Esophagus squamous epithelium (tissue), 5 donors: ENCODE results near the gene ZFAND3. TPM values are rescaled to one million over a fixed set of nuclear protein-coding genes. Genes with fewer than 3 reads are reported as not detected.

ENCODE experiments used
- DNase-seq: peaks from one replicate; lab custom pipeline; 2025; lab: John Stamatoyannopoulos, UW
- H3K27ac ChIP-seq, 4 donors: fragments of 200-600 bp; sonication (generic); one replicate each; pipeline ENCODE4 v1.5.1; 2016 to 2019; ENCODE audit warnings: mild to moderate bottlenecking in 1 of 4
- H3K27me3 ChIP-seq, 4 donors: fragments of 200-600 bp; sonication (generic); 1 replicate in 3 of 4; 2 replicates in 1 of 4; pipeline versions ENCODE4 v1.5.1 to v1.6.0; 2017 to 2021; ENCODE audit warnings: antibody characterized with exemption in 1 of 4
- H3K36me3 ChIP-seq, 3 donors: fragments of 200-600 bp; sonication (generic); one replicate each; pipeline ENCODE4 v1.5.1; 2016 to 2019
- H3K4me1 ChIP-seq, 3 donors: fragments of 200-600 bp; sonication (generic); one replicate each; pipeline ENCODE4 v1.5.1; 2017 to 2019
- H3K4me3 ChIP-seq, 4 donors: fragments of 200-600 bp; sonication (generic); 1 replicate in 3 of 4; 2 replicates in 1 of 4; pipeline ENCODE4 v1.5.1; 2016 to 2019; ENCODE audit warnings: mild to moderate bottlenecking in 2 of 4, moderate library complexity in 1 of 4
- H3K9me3 ChIP-seq, 3 donors: fragments of 200-600 bp; sonication (generic); one replicate each; pipeline ENCODE4 v1.5.1; 2016 to 2019
- POLR2A ChIP-seq, 4 donors: fragments of 450-650 bp; IDR thresholded peaks; one replicate each; pipeline ENCODE4 v1.6.1; 2017; ENCODE audit warnings: antibody characterized with exemption in 4 of 4, mild to moderate bottlenecking in 4 of 4, moderate library complexity in 3 of 4
- WGBS, 2 donors: methylation state at CpG; one replicate each; pipeline ENCODE4 v1.1.5; 2018; 5-methylcytosine and 5-hydroxymethylcytosine counted together
- intact Hi-C: fragments of 100-400 bp; cut with DNase I; formaldehyde crosslinking; loops from one replicate; pipeline ENCODE4 v1.15.0; 2022
- total RNA-seq, 4 donors: library from RNA; depleted of rRNA; stranded (reverse); fragments of >200 nt; gene quantifications; one replicate each; pipeline ENCODE4 v1.1.0, GENCODE V29; 2016
- TF ChIP-seq, protein P1 (sequence below), 6 experiments: fragments of 450-650 bp in 4 of 6; fragments of 200-600 bp in 2 of 6; sonication (generic) in 2 of 6; IDR thresholded peaks; one replicate each; pipeline ENCODE4 v1.5.1; 2016 to 2019; ENCODE audit warnings: antibody characterized with exemption in 6 of 6, mild to moderate bottlenecking in 4 of 6, moderate library complexity in 4 of 6
- donor health status: DM: yes; HTN: yes; CAD: no.

ZFAND3 gene
- total RNA-seq, 4 donors from 2014 or later: 15.7 to 23.8 (median 20.9) TPM

DNA sequence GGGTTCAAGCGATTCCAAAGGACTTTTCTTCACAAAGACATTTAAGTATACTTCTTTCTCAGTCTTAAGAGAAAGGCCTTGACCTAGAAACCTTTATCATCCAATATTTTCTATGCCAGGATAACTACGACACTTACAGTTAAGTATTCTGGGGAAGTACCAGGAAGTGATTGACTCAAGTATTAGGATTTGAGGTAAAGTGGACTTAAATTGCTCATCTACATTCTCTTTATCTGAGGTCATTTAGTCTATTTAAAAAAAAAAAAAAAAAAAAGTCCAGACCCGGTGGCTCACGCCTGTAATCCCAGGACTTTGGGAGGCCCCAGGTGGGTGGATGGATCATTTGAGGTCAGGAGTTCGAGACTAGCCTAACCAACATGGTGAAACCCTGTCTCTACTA is 114.7 kb downstream of the ZFAND3 start:
- H3K27me3 ChIP-seq: no peaks in the 10 kb centered on the region
- DNase-seq: no peak
- H3K9me3 ChIP-seq: no peaks in the 10 kb centered on the region
- intact Hi-C loops: no loop called here
- peaks cover 0 to 8% (median 0%) of the 10 kb centered on the region in 3 donors for H3K4me1 ChIP-seq
- H3K4me3 ChIP-seq: no peak overlapping the region
- no peak for TF ChIP-seq POLR2A (IDR thresholded peaks at IDR 0.05)
- TF ChIP-seq, protein P1, sequence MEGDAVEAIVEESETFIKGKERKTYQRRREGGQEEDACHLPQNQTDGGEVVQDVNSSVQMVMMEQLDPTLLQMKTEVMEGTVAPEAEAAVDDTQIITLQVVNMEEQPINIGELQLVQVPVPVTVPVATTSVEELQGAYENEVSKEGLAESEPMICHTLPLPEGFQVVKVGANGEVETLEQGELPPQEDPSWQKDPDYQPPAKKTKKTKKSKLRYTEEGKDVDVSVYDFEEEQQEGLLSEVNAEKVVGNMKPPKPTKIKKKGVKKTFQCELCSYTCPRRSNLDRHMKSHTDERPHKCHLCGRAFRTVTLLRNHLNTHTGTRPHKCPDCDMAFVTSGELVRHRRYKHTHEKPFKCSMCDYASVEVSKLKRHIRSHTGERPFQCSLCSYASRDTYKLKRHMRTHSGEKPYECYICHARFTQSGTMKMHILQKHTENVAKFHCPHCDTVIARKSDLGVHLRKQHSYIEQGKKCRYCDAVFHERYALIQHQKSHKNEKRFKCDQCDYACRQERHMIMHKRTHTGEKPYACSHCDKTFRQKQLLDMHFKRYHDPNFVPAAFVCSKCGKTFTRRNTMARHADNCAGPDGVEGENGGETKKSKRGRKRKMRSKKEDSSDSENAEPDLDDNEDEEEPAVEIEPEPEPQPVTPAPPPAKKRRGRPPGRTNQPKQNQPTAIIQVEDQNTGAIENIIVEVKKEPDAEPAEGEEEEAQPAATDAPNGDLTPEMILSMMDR (IDR thresholded peaks at IDR 0.05): no peak
- H3K36me3 ChIP-seq: peaks cover 0 to 10% (median 3%) of the 10 kb centered on the region in 3 donors
- H3K27ac ChIP-seq: no peak overlapping the region
- WGBS, 2 donors: 77 to 92% methylated on average over 5 of the region's 5 CpGs

DNA sequence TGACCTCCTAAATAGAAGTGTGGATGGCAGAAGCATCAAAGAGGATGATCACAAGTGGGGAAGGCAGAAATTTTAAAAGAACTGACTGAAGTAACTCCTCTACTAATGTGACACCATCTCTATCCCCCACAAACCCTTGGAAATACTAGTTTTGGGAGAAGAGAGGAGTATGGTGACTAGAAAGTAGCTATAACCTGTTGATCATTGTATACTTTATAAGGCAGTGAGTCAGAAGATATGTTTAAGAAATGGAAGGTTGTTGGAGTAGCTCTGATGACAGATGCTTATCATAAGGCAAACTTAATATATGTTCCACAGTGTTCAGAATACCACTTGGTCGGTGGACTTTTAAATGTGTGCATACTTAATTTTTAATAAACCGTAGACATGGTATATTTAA is 116.6 kb downstream of the ZFAND3 start:
- 94 to 97% methylated on average over 2 of the region's 2 CpGs for WGBS, 2 donors
- TF ChIP-seq, protein P1 (IDR thresholded peaks at IDR 0.05): no peak
- no peak for TF ChIP-seq POLR2A (IDR thresholded peaks at IDR 0.05)
- Histone ChIP-seq H3K27ac (no peak overlapping the region), H3K27me3 (no peaks in the 10 kb centered on the region), H3K36me3 (peaks cover 0 to 10% (median 0%) of the 10 kb centered on the region in 3 donors), H3K4me1 (peaks cover 0 to 17% (median 4%) of the 10 kb centered on the region in 3 donors), H3K9me3 (no peaks in the 10 kb centered on the region), H3K4me3 (no peak overlapping the region)
- DNase-seq: no peak
- intact Hi-C loops: no loop called here

DNA sequence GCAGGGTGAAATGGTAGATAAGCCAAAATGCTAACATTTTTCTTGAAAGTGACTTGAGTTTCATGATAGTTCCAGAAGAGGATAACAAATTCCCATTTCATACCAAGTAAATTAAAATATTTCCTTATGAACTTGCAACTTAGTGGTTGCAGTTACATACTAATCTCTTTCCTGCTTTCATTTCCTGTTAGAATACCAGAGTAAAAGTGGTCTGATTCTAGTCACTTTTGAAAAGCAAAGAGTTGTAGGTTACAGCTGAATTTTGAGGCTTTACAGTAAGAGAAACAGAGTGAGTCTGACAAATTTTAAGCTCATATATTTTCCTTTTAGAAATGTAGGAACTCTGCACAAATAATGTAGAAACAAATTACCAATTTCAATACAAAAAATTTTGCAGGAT is 117.4 kb downstream of the ZFAND3 start:
- no peak for DNase-seq
- H3K27ac ChIP-seq: no peak overlapping the region
- TF ChIP-seq, protein P1 (IDR thresholded peaks at IDR 0.05): no peak
- no peak for TF ChIP-seq POLR2A (IDR thresholded peaks at IDR 0.05)
- no peaks in the 10 kb centered on the region for H3K9me3 ChIP-seq
- peaks cover 0 to 7% (median 0%) of the 10 kb centered on the region in 3 donors for H3K36me3 ChIP-seq
- intact Hi-C loops: no loop called here
- no peaks in the 10 kb centered on the region for H3K27me3 ChIP-seq
- no peak overlapping the region for H3K4me3 ChIP-seq
- peaks cover 0 to 17% (median 6%) of the 10 kb centered on the region in 3 donors for H3K4me1 ChIP-seq

DNA sequence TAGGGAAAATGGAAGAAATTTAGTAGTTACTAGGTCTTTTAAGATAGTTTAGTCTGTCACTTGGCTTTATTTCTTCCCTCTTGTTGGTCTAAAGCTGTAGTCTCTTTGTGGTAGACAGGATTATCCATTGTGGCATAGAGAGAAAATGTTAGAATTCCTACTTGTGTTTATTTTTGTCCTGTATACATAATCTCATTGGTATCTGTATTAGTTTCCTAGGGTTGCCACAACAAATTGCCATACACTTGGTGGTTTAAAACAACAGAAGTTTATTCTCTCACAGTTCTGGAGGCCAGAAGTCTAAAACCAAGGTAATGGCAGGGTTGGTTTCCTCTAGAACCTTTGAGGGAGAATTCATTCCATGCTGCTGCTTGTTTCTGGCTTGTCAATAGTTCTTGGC is 119.4 kb downstream of the ZFAND3 start:
- Histone ChIP-seq H3K27me3 (no peaks in the 10 kb centered on the region), H3K27ac (no peak overlapping the region), H3K36me3 (no peaks in the 10 kb centered on the region), H3K4me3 (no peak overlapping the region), H3K9me3 (no peaks in the 10 kb centered on the region), H3K4me1 (peaks cover 0 to 35% (median 11%) of the 10 kb centered on the region in 3 donors)
- DNase-seq: no peak
- TF ChIP-seq, protein P1 (IDR thresholded peaks at IDR 0.05): no peak
- no peak for TF ChIP-seq POLR2A (IDR thresholded peaks at IDR 0.05)
- intact Hi-C loops: no loop called here

DNA sequence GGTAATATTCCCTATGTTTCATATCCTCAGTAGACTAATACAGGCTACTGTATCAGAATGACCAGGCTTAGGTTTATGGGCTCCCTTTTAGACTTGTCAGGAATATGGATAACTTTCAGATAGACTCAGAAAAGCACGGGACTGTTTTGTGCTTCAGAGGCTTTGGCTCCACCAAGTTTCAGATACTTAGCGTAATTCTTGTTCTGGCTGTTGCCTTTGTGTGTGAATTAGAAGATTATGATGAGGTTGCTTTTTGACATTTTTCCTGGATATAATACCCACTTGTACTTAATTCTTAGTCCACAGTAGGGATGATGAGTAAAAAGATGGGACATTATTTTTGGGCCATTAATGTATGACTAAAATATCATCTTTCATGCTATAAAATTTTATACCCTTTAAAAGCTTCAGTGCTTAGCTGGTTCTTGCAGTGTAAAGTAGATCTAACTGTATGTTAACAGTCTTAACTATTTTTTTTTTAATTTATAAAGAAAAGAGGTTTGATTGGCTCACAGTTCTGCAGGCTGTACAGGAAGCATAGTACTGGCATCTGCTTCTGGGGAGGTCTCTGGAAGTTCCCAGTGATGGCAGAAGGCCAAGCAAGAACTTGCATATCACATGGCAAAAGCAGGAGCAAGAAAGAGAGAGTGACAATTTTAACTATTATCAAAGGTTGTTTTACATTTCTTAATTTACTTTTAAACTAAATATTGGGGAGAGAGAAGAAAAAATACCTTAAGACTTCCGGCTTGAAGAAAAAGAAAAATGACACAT is 120.7 kb downstream of the ZFAND3 start:
- no peaks in the 10 kb centered on the region for H3K36me3 ChIP-seq
- H3K4me1 ChIP-seq: peaks cover 0 to 35% (median 11%) of the 10 kb centered on the region in 3 donors
- no peak overlapping the region for H3K27ac ChIP-seq
- TF ChIP-seq, protein P1 (IDR thresholded peaks at IDR 0.05): no peak
- TF ChIP-seq POLR2A (IDR thresholded peaks at IDR 0.05): no peak
- no peak for DNase-seq
- H3K9me3 ChIP-seq: no peaks in the 10 kb centered on the region
- H3K27me3 ChIP-seq: no peaks in the 10 kb centered on the region
- H3K4me3 ChIP-seq: no peak overlapping the region
- intact Hi-C loops: no loop called here
- 86 to 92% methylated on average over 3 of the region's 3 CpGs for WGBS, 2 donors
